Hepatocyte (in vitro differentiated cells): ENCODE data around the gene C17orf78. TPM values are rescaled to one million over a fixed set of nuclear protein-coding genes. Genes with fewer than 3 reads are reported as not detected.
A peak's percentile ranks its signal among the peaks of the same experiment; 100 is the strongest.

ENCODE experiments used
- DNase-seq: peaks from one replicate; pipeline ENCODE4 v3.0.0-alpha.2; 2016; ENCODE audit warnings: low spot score
- H2AFZ ChIP-seq: fragments of 200-600 bp; sonication (generic); 2 replicates; pipeline ENCODE4 v1.6.0; 2016; ENCODE audit warnings: antibody characterized with exemption, mild to moderate bottlenecking
- H3K27ac ChIP-seq: fragments of 200-600 bp; sonication (generic); 2 replicates; pipeline ENCODE4 v1.5.1; 2016; ENCODE audit warnings: mild to moderate bottlenecking
- H3K27me3 ChIP-seq: fragments of 200-600 bp; sonication (generic); 2 replicates; pipeline ENCODE4 v1.6.1; 2016
- H3K36me3 ChIP-seq: fragments of 200-600 bp; sonication (generic); replicated peaks from 2 replicates; pipeline ENCODE4 v1.5.1; 2016; ENCODE audit warnings: low read depth; ENCODE audit not compliant: insufficient read depth
- H3K4me1 ChIP-seq: fragments of 200-600 bp; sonication (generic); 2 replicates; pipeline ENCODE4 v1.5.1; 2016; ENCODE audit warnings: mild to moderate bottlenecking, moderate library complexity; ENCODE audit not compliant: insufficient read depth
- H3K4me2 ChIP-seq: fragments of 200-600 bp; sonication (generic); 2 replicates; pipeline ENCODE4 v1.6.0; 2016
- H3K4me3 ChIP-seq: fragments of 200-600 bp; sonication (generic); 2 replicates; pipeline ENCODE4 v1.5.1; 2016; ENCODE audit warnings: mild to moderate bottlenecking
- H3K79me2 ChIP-seq: fragments of 200-600 bp; sonication (generic); 2 replicates; pipeline ENCODE4 v1.6.0; 2017; ENCODE audit warnings: mild to moderate bottlenecking
- H3K9me2 ChIP-seq: fragments of 200-600 bp; sonication (generic); replicated peaks from 2 replicates; pipeline ENCODE4 v1.6.0; 2017; ENCODE audit warnings: mild to moderate bottlenecking; ENCODE audit not compliant: insufficient read depth
- H3K9me3 ChIP-seq: fragments of 200-600 bp; sonication (generic); 2 replicates; pipeline ENCODE4 v1.5.1; 2016; ENCODE audit warnings: low read depth, mild to moderate bottlenecking
- H4K20me1 ChIP-seq: fragments of 200-600 bp; sonication (generic); 2 replicates; pipeline ENCODE4 v1.6.0; 2016; ENCODE audit warnings: mild to moderate bottlenecking; ENCODE audit not compliant: insufficient read depth, poor library complexity, severe bottlenecking
- EZH2 ChIP-seq: fragments of 200-600 bp; sonication (generic); IDR thresholded peaks from 2 replicates; pipeline ENCODE4 v1.6.1; 2016; ENCODE audit warnings: antibody characterized with exemption, mild to moderate bottlenecking, borderline replicate concordance
- EZH2phosphoT487 ChIP-seq: fragments of 200-600 bp; sonication (generic); IDR thresholded peaks from one replicate; pipeline ENCODE4 v1.6.1; 2018; ENCODE audit warnings: antibody characterized with exemption, mild to moderate bottlenecking, low read depth, moderate library complexity; ENCODE audit not compliant: unreplicated experiment, severe bottlenecking
- WGBS: methylation state at CpG from one replicate; pipeline ENCODE4 v1.1.6; 2016; ENCODE audit warnings: low lambda C conversion rate; ENCODE audit errors: missing lambda C conversion rate; 5-methylcytosine and 5-hydroxymethylcytosine counted together
- polyA plus RNA-seq: library from polyadenylated mRNA; unstranded; fragments of >200 nt; fragmentation: Nextera tagmentation; extraction: Ambion mirVana; gene quantifications from 2 replicates; pipeline ENCODE4 v1.2.1, GENCODE V29; 2016
- total RNA-seq: library from RNA; depleted of rRNA; stranded (reverse); fragments of >200 nt; gene quantifications from 2 replicates; pipeline ENCODE4 v1.2.3, GENCODE V29; 2014
- TF ChIP-seq, protein P1 (sequence below): fragments of 200-600 bp; sonication (generic); IDR thresholded peaks from 2 replicates; pipeline ENCODE4 v1.5.1; 2016; ENCODE audit warnings: antibody characterized with exemption, mild to moderate bottlenecking; ENCODE audit not compliant: poor library complexity

Gene C17orf78
- 0.64 TPM in 1 of 2 replicates, not detected in the other for total RNA-seq
- 0.54 TPM in 1 of 2 replicates, not detected in the other for polyA plus RNA-seq

DNA sequence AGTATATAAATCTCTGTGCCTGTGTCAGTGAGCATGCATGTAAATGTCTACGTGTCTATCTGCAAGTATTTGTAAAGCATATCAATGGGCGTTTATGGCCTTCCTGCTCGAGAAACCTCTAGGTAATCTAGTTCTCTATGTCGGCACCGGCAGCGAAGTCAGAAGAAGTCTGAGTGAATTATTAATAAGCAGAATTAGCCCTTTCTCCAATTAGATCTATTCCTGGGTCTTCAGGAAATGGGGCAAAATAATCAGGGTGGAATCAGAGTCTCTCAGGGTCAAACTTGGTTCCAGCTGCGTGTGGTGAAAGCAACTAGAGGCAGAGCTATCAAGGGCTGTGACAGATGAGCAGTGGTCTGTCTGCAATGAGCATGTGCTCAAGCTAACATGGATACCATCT is at the start of gene C17orf78:
TSS of gene C17orf78 (plus strand) at position 280 of the 400 bp plus-strand sequence. CDS start at position 388, 108 bp downstream.
- Histone ChIP-seq H4K20me1 (no peaks in the 10 kb centered on the region), H3K79me2 (peaks cover 3% of the 10 kb centered on the region), H3K9me3 (no peaks in the 10 kb centered on the region), H3K4me1 (no peaks in the 10 kb centered on the region), H3K4me2 (no peak within 1 kb of the TSS), H3K36me3 (no peaks in the 10 kb centered on the region), H2AFZ (no peak within 1 kb of the TSS), H3K27me3 (no peaks in the 10 kb centered on the region), H3K4me3 (no peak within 1 kb of the TSS), H3K9me2 (no peaks in the 10 kb centered on the region), H3K27ac (peak within 1 kb of the TSS; percentile 19)
- TF ChIP-seq, protein P1, sequence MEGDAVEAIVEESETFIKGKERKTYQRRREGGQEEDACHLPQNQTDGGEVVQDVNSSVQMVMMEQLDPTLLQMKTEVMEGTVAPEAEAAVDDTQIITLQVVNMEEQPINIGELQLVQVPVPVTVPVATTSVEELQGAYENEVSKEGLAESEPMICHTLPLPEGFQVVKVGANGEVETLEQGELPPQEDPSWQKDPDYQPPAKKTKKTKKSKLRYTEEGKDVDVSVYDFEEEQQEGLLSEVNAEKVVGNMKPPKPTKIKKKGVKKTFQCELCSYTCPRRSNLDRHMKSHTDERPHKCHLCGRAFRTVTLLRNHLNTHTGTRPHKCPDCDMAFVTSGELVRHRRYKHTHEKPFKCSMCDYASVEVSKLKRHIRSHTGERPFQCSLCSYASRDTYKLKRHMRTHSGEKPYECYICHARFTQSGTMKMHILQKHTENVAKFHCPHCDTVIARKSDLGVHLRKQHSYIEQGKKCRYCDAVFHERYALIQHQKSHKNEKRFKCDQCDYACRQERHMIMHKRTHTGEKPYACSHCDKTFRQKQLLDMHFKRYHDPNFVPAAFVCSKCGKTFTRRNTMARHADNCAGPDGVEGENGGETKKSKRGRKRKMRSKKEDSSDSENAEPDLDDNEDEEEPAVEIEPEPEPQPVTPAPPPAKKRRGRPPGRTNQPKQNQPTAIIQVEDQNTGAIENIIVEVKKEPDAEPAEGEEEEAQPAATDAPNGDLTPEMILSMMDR, result no peak
- TF ChIP-seq EZH2 (no peak), EZH2phosphoT487 (no peak)
- 75% methylated on average over 7 of the region's 7 CpGs for WGBS
- no peak for DNase-seq

GRCh38 chr17:37327341-37328090 is 48.3 kb upstream of the C17orf78 start:
- Histone ChIP-seq H3K4me3 (no peak overlapping the region), H3K4me1 (peaks cover 7% of the 10 kb centered on the region), H4K20me1 (no peaks in the 10 kb centered on the region), H2AFZ (no peak overlapping the region), H3K27me3 (no peaks in the 10 kb centered on the region), H3K4me2 (no peak overlapping the region), H3K79me2 (peaks cover 19% of the 10 kb centered on the region), H3K9me3 (no peaks in the 10 kb centered on the region), H3K9me2 (no peaks in the 10 kb centered on the region), H3K27ac (no peak overlapping the region), H3K36me3 (no peaks in the 10 kb centered on the region)
- TF ChIP-seq EZH2 (no peak), EZH2phosphoT487 (no peak)
- TF ChIP-seq, protein P1, result no peak
- WGBS, result 74% methylated on average over 5 of the region's 5 CpGs
- no peak for DNase-seq

DNA sequence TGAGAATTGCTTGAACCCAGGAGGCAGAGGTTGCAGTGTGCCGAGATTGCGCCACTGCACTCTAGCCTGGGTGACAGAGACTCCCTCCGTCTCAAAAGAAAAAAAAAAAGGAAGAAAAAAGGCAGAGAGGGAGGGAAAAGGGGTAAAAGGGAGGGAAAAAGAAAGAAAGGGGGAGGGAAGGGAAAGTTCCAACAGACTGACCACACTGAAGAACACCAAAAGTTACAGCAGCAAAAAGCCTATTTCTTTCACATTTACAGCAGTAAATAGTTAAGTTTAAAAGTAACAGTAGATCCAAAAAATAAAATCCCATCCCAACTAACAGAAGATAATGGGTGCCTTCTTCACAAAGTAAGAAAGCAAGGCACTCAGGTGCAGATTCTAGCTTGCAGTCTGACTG is 36.9 kb upstream of the C17orf78 start:
- Histone ChIP-seq H3K4me3 (no peak overlapping the region), H3K27me3 (no peaks in the 10 kb centered on the region), H4K20me1 (peaks cover 11% of the 10 kb centered on the region), H3K4me1 (no peaks in the 10 kb centered on the region), H3K27ac (peak overlapping the region; percentile 39), H3K36me3 (no peaks in the 10 kb centered on the region), H2AFZ (no peak overlapping the region), H3K4me2 (no peak overlapping the region), H3K79me2 (peaks cover 80% of the 10 kb centered on the region), H3K9me2 (no peaks in the 10 kb centered on the region), H3K9me3 (no peaks in the 10 kb centered on the region)
- WGBS, result 91% methylated on average over 3 of the region's 3 CpGs
- DNase-seq, result no peak
- TF ChIP-seq, protein P1, result no peak
- TF ChIP-seq EZH2 (no peak), EZH2phosphoT487 (no peak)
